Measurements from ENCODE around the gene BRSK2.

DNA sequence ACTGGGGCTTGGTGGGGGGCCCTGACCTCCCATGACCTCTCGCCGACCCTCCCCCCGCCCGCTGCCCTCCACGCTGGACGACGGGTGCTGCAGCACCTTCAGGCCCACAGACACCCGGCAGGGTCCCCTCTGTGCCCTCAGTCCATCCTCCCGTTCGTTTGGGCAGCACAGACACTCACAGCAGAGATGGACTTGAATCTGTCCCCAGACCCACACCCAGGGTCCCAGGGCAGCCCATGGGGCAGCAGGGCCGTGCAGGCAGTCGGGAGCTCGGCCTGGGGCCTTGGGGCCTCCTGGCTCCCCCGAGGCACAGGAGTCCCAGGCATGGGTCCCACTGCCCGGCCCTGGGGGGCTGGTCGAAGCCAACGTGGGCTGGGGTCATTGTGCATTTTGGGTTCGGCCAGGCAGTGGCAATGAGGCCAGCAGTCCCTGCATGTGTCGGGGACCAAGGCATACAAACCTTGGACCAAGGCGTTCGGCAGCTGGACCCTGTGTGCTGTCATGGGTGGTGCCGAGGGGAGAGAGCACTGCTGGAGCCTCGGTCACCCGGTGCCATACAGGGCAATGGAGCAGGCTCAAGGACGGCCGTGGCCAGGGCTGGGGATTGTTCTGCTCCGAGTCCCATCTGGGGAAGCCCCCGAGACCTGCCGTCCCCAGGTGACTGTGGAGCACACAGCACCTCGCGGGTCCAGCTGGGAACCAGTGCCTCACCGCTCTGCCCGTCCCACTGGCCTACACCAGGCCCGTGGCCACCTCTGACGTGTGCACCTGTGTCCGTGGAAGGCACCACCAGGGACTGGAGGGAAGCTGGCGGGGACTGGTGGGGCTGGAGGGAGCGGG lies 19.3 kb upstream of the BRSK2 start:
- TF ChIP-seq, protein P1, sequence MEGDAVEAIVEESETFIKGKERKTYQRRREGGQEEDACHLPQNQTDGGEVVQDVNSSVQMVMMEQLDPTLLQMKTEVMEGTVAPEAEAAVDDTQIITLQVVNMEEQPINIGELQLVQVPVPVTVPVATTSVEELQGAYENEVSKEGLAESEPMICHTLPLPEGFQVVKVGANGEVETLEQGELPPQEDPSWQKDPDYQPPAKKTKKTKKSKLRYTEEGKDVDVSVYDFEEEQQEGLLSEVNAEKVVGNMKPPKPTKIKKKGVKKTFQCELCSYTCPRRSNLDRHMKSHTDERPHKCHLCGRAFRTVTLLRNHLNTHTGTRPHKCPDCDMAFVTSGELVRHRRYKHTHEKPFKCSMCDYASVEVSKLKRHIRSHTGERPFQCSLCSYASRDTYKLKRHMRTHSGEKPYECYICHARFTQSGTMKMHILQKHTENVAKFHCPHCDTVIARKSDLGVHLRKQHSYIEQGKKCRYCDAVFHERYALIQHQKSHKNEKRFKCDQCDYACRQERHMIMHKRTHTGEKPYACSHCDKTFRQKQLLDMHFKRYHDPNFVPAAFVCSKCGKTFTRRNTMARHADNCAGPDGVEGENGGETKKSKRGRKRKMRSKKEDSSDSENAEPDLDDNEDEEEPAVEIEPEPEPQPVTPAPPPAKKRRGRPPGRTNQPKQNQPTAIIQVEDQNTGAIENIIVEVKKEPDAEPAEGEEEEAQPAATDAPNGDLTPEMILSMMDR (IDR thresholded peaks at IDR 0.05) = no peak
- TF ChIP-seq POLR2A (IDR thresholded peaks at IDR 0.05) = no peak

All from gastroesophageal sphincter (tissue), 3 donors.